OCI-LY1 (cell line): Measurements from ENCODE around the gene SLC9A9.

Experiments
- H2AFZ ChIP-seq: fragments of 200-600 bp; sonication (generic), shearing (Covaris generic); 2 replicates; pipeline ENCODE4 v1.6.0; 2014; ENCODE audit warnings: antibody characterized with exemption, mild to moderate bottlenecking, low read length
- H3F3A ChIP-seq: fragments of 200-600 bp; sonication (generic), shearing (Covaris generic); 2 replicates; pipeline ENCODE4 v1.6.0; 2014; ENCODE audit warnings: mild to moderate bottlenecking, antibody characterized with exemption, low read length, moderate library complexity; ENCODE audit not compliant: insufficient read depth
- H3K27ac ChIP-seq: fragments of 200-600 bp; sonication (generic); 2 replicates; pipeline ENCODE4 v1.5.1; 2014; ENCODE audit warnings: low read length, mixed run types, mild to moderate bottlenecking, low read depth; ENCODE audit not compliant: poor library complexity, severe bottlenecking
- H3K27me3 ChIP-seq: fragments of 200-600 bp; sonication (generic); 2 replicates; pipeline ENCODE4 v1.6.0; 2014; ENCODE audit warnings: antibody characterized with exemption, mild to moderate bottlenecking, low read length, moderate library complexity; ENCODE audit not compliant: insufficient read depth
- H3K36me3 ChIP-seq: fragments of 200-600 bp; sonication (generic); 2 replicates; pipeline ENCODE4 v1.6.1; 2014; ENCODE audit warnings: mild to moderate bottlenecking, antibody characterized with exemption, low read length, moderate library complexity, mixed read lengths; ENCODE audit not compliant: insufficient read depth
- H3K4me1 ChIP-seq: fragments of 200-600 bp; sonication (generic); 2 replicates; pipeline ENCODE4 v1.5.1; 2014; ENCODE audit warnings: mild to moderate bottlenecking, low read length, moderate library complexity; ENCODE audit not compliant: insufficient read depth, severe bottlenecking
- H3K4me2 ChIP-seq: fragments of 200-600 bp; sonication (generic), shearing (Covaris generic); 2 replicates; pipeline ENCODE4 v1.6.1; 2014; ENCODE audit warnings: low read length
- H3K4me3 ChIP-seq: fragments of 200-600 bp; sonication (generic); 2 replicates; pipeline ENCODE4 v1.5.1; 2014; ENCODE audit warnings: low read length, low read depth, mild to moderate bottlenecking, mixed read lengths; ENCODE audit not compliant: poor library complexity, severe bottlenecking
- H3K79me2 ChIP-seq: fragments of 200-600 bp; shearing (Covaris generic); 2 replicates; pipeline ENCODE4 v1.6.1; 2016; ENCODE audit warnings: mixed run types, low read length, mixed read lengths; ENCODE audit not compliant: insufficient read depth
- H3K9ac ChIP-seq: fragments of 200-600 bp; sonication (generic), shearing (Covaris generic); 2 replicates; pipeline ENCODE4 v1.6.1; 2014; ENCODE audit warnings: mild to moderate bottlenecking, low read length, mixed read lengths
- H3K9me2 ChIP-seq: fragments of 200-600 bp; sonication (generic), shearing (Covaris generic); 2 replicates; pipeline ENCODE4 v1.6.1; 2014; ENCODE audit warnings: low read depth, mild to moderate bottlenecking, low read length, mixed read lengths
- H3K9me3 ChIP-seq: fragments of 200-600 bp; shearing (Covaris generic); 2 replicates; pipeline ENCODE4 v1.6.1; 2014; ENCODE audit warnings: low read length, mixed read lengths
- H4K20me1 ChIP-seq: fragments of 200-600 bp; sonication (generic), shearing (Covaris generic); 2 replicates; pipeline ENCODE4 v1.6.0; 2016; ENCODE audit warnings: mild to moderate bottlenecking, low read length; ENCODE audit not compliant: insufficient read depth
- CTCF ChIP-seq: fragments of 200-600 bp; sonication (generic), shearing (Covaris generic); IDR thresholded peaks from 2 replicates; pipeline ENCODE4 v1.5.1; 2017; ENCODE audit warnings: mild to moderate bottlenecking, antibody characterized with exemption, low read length, moderate library complexity, mixed read lengths
- EZH2 ChIP-seq: fragments of 200-600 bp; sonication (generic), shearing (Covaris generic); IDR thresholded peaks from 2 replicates; pipeline ENCODE4 v1.8.0; 2017; ENCODE audit warnings: borderline replicate concordance, mixed run types, mild to moderate bottlenecking, antibody characterized with exemption, low read length, moderate library complexity, mixed read lengths

SLC9A9 gene

GRCh38 chr3:143754090-143754489 lies 94.2 kb downstream of the SLC9A9 start:
- Histone ChIP-seq H2AFZ (no peak overlapping the region), H3K36me3 (no peaks in the 10 kb centered on the region), H3K9me2 (no peaks in the 10 kb centered on the region), H3F3A (no peaks in the 10 kb centered on the region), H4K20me1 (no peaks in the 10 kb centered on the region), H3K27me3 (no peaks in the 10 kb centered on the region), H3K4me2 (no peak overlapping the region), H3K9me3 (no peaks in the 10 kb centered on the region), H3K4me1 (peaks cover 9% of the 10 kb centered on the region), H3K79me2 (no peaks in the 10 kb centered on the region), H3K27ac (no peak overlapping the region), H3K9ac (no peak overlapping the region), H3K4me3 (no peak overlapping the region)
- TF ChIP-seq CTCF (no peak), EZH2 (no peak)

GRCh38 chr3:143753456-143753855 lies 94.8 kb downstream of the SLC9A9 start:
- Histone ChIP-seq H3K9ac (no peak overlapping the region), H3K36me3 (no peaks in the 10 kb centered on the region), H3K4me2 (no peak overlapping the region), H3K4me1 (peaks cover 9% of the 10 kb centered on the region), H2AFZ (no peak overlapping the region), H3K9me3 (no peaks in the 10 kb centered on the region), H3K27ac (no peak overlapping the region), H3K27me3 (no peaks in the 10 kb centered on the region), H4K20me1 (no peaks in the 10 kb centered on the region), H3K4me3 (no peak overlapping the region), H3F3A (no peaks in the 10 kb centered on the region), H3K9me2 (no peaks in the 10 kb centered on the region), H3K79me2 (no peaks in the 10 kb centered on the region)
- TF ChIP-seq CTCF (no peak), EZH2 (no peak)

- no peak overlapping the region for H3K9ac ChIP-seq
- H3K9me3 ChIP-seq, result no peaks in the 10 kb centered on the region
- H3K4me1 ChIP-seq, result peaks cover 9% of the 10 kb centered on the region
- no peaks in the 10 kb centered on the region for H3K9me2 ChIP-seq
- no peak overlapping the region for H2AFZ ChIP-seq
- H4K20me1 ChIP-seq, result no peaks in the 10 kb centered on the region
- H3K36me3 ChIP-seq, result no peaks in the 10 kb centered on the region
- no peaks in the 10 kb centered on the region for H3K27me3 ChIP-seq
- H3K4me3 ChIP-seq, result no peak overlapping the region
- no peaks in the 10 kb centered on the region for H3K79me2 ChIP-seq
- no peak overlapping the region for H3K4me2 ChIP-seq
- TF ChIP-seq EZH2 (no peak), CTCF (no peak)
- H3F3A ChIP-seq, result no peaks in the 10 kb centered on the region
- no peak overlapping the region for H3K27ac ChIP-seq
Observed at GRCh38 chr3:143753006-143753405, 95.3 kb downstream of the SLC9A9 start.
